ENCODE results near the gene TCP11L2. TPM values are rescaled to one million over a fixed set of nuclear protein-coding genes. Genes with fewer than 3 reads are reported as not detected.

TCP11L2 gene
- total and polyA plus RNA-seq, 2 of the 13 experiments (the other 11 are each of a cell fraction or from before 2014, with no cell fraction given): 4.6 to 24.1 TPM

GRCh38 chr12:106358396-106359241, 56.1 kb downstream of the TCP11L2 start (continued):
- TF ChIP-seq, protein P1, sequence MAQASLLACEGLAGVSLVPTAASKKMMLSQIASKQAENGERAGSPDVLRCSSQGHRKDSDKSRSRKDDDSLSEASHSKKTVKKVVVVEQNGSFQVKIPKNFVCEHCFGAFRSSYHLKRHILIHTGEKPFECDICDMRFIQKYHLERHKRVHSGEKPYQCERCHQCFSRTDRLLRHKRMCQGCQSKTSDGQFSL (CRISPR knock-in tag; IDR thresholded peaks at IDR 0.05): no peak
- TF ChIP-seq KIAA2018 (CRISPR knock-in tag; IDR thresholded peaks at IDR 0.05; ENCODE audit: borderline replicate concordance): no peak
- TF ChIP-seq, protein P2, sequence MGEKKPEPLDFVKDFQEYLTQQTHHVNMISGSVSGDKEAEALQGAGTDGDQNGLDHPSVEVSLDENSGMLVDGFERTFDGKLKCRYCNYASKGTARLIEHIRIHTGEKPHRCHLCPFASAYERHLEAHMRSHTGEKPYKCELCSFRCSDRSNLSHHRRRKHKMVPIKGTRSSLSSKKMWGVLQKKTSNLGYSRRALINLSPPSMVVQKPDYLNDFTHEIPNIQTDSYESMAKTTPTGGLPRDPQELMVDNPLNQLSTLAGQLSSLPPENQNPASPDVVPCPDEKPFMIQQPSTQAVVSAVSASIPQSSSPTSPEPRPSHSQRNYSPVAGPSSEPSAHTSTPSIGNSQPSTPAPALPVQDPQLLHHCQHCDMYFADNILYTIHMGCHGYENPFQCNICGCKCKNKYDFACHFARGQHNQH (CRISPR knock-in tag; IDR thresholded peaks at IDR 0.05): no peak
- peak; percentile 33; the same call in 1 of the 2 replicates for TF ChIP-seq CEBPG (CRISPR knock-in tag; IDR thresholded peaks at IDR 0.05)
- peak; percentile 74; the same call in 1 of the 2 replicates for TF ChIP-seq ZNF770 (CRISPR knock-in tag; IDR thresholded peaks at IDR 0.05)
- TF ChIP-seq DRAP1 (CRISPR knock-in tag; IDR thresholded peaks at IDR 0.05): no peak
- peak; percentile 16; the same call in 1 of the 2 replicates for TF ChIP-seq MED13 (CRISPR knock-in tag; IDR thresholded peaks at IDR 0.05)
- TF ChIP-seq HNRNPLL (IDR thresholded peaks at IDR 0.05; ENCODE audit: low read depth, low read length, poor library complexity, severe bottlenecking): no peak
- TF ChIP-seq KLF16 (CRISPR knock-in tag; IDR thresholded peaks at IDR 0.05): no peak
- TF ChIP-seq ATRX (CRISPR knock-in tag; IDR thresholded peaks at IDR 0.05; ENCODE audit: borderline replicate concordance): no peak
- TF ChIP-seq SETDB1 (CRISPR knock-in tag; IDR thresholded peaks at IDR 0.05; ENCODE audit: borderline replicate concordance): no peak
